HCT116 (cell line): ENCODE results near the gene LUZP2. TPM values are rescaled to one million over a fixed set of nuclear protein-coding genes. Genes with fewer than 3 reads are reported as not detected.

ENCODE experiments used
- ATAC-seq: fragments of 200-7000 bp; cut with Tn5 transposase; 2 replicates; pipeline ENCODE4 v1.9.1; 2020; ENCODE audit warnings: mild to moderate bottlenecking, moderate library complexity
- BruUV-seq: library from RNA; stranded (reverse); fragments of 400-500 nt; replicated peaks from 2 replicates; lab custom pipeline; 2021; lab: Mats Ljungman, UMichigan
- CTCF ChIA-PET: fragments of 300-600 bp; sonication (Branson Sonifier 250); formaldehyde crosslinking; loops from one replicate; lab custom pipeline; 2021; ENCODE audit warnings: antibody characterized with exemption; lab: Charles Lee
- POLR2A ChIA-PET: fragments of 300-600, 350-600 bp; sonication (Branson Sonifier 250); formaldehyde crosslinking; loops from one replicate; lab custom pipeline; 2021; ENCODE audit warnings: antibody characterized with exemption; lab: Charles Lee
- RAD21 ChIA-PET, 2 experiments: fragments of 300-600 bp; sonication (Branson Sonifier 250); formaldehyde crosslinking; loops; one replicate each; lab custom pipeline; 2023; ENCODE audit warnings: low total read pairs in 2 of 2; ENCODE audit not compliant: uncharacterized antibody in 2 of 2, unreplicated experiment in 2 of 2, low non-redundant PET in 1 of 2; lab: Charles Lee
- DNase-seq: peaks from one replicate; pipeline ENCODE4 v3.0.0-alpha.2; 2010; ENCODE audit warnings: low read depth, low spot score
- H2AFZ ChIP-seq: fragments of 200-600 bp; shearing (Covaris generic), sonication (generic); 2 replicates; pipeline ENCODE4 v1.6.1; 2017; ENCODE audit warnings: low read depth, mixed run types, mixed read lengths, antibody characterized with exemption, low read length; ENCODE audit not compliant: poor library complexity, severe bottlenecking
- H3K27ac ChIP-seq: 2 replicates; pipeline ENCODE4 v1.5.1; 2012; ENCODE audit warnings: low read depth, low read length
- H3K27me3 ChIP-seq: fragments of 200-600 bp; sonication (generic); 2 replicates; pipeline ENCODE4 v1.6.1; 2016; ENCODE audit warnings: mixed run types, low read length, mixed read lengths; ENCODE audit not compliant: insufficient read depth
- H3K36me3 ChIP-seq, 2 experiments: fragments of 200-500 bp in 1 of 2; fragments of 200-600 bp in 1 of 2; sonication (Bioruptor generic) in 1 of 2; sonication (generic) in 1 of 2; 2 replicates each; pipeline versions ENCODE4 v1.5.1 to v1.6.1; 2014 to 2016; ENCODE audit warnings: low read length in 2 of 2, inconsistent platforms in 1 of 2, mixed read lengths in 1 of 2, mixed run types in 1 of 2; ENCODE audit not compliant: insufficient read depth in 2 of 2, control insufficient read depth in 1 of 2
- H3K4me1 ChIP-seq, 2 experiments: fragments of 200-600 bp in 1 of 2; sonication (generic) in 1 of 2; 2 replicates each; pipeline versions ENCODE4 v1.5.1 to v1.6.1; 2012 to 2017; ENCODE audit warnings: low read length in 2 of 2, inconsistent platforms in 1 of 2, mild to moderate bottlenecking in 1 of 2, mixed read lengths in 1 of 2, mixed run types in 1 of 2, moderate library complexity in 1 of 2; ENCODE audit not compliant: insufficient read depth in 2 of 2, control insufficient read depth in 1 of 2
- H3K4me2 ChIP-seq: fragments of 200-600 bp; sonication (generic); 2 replicates; pipeline ENCODE4 v1.6.1; 2017; ENCODE audit warnings: mixed run types, low read length, mixed read lengths
- H3K4me3 ChIP-seq, 2 experiments: fragments of 200-600 bp in 1 of 2; sonication (generic) in 1 of 2; replicated peaks in 1 of 2; 2 replicates each; pipeline ENCODE4 v1.5.1; 2011 to 2016; ENCODE audit warnings: low read length in 2 of 2, control low read depth in 1 of 2, low read depth in 1 of 2, mild to moderate bottlenecking in 1 of 2, mixed read lengths in 1 of 2, mixed run types in 1 of 2
- H3K79me2 ChIP-seq: fragments of 200-600 bp; sonication (generic); 2 replicates; pipeline ENCODE4 v1.6.1; 2017; ENCODE audit warnings: mild to moderate bottlenecking, mixed run types, low read length, moderate library complexity, mixed read lengths; ENCODE audit not compliant: insufficient read depth
- H3K9ac ChIP-seq: fragments of 200-600 bp; sonication (generic); 2 replicates; pipeline ENCODE4 v1.6.1; 2016; ENCODE audit warnings: low read length, mixed read lengths
- H3K9me2 ChIP-seq: fragments of 200-600 bp; sonication (generic), shearing (Covaris generic); 2 replicates; pipeline ENCODE4 v1.6.1; 2017; ENCODE audit warnings: mixed run types, mild to moderate bottlenecking, moderate library complexity; ENCODE audit not compliant: insufficient read depth
- H3K9me3 ChIP-seq, 2 experiments: fragments of 200-500 bp in 1 of 2; fragments of 200-600 bp in 1 of 2; sonication (Bioruptor generic) in 1 of 2; sonication (generic) in 1 of 2; 2 replicates each; pipeline ENCODE4 v1.6.1; 2014 to 2017; ENCODE audit warnings: low read length in 2 of 2, mixed read lengths in 2 of 2, inconsistent platforms in 1 of 2, low read depth in 1 of 2, mild to moderate bottlenecking in 1 of 2, mixed run types in 1 of 2, moderate library complexity in 1 of 2; ENCODE audit not compliant: control insufficient read depth in 1 of 2, insufficient read depth in 1 of 2
- H4K20me1 ChIP-seq: fragments of 200-600 bp; sonication (generic), shearing (Covaris generic); 2 replicates; pipeline ENCODE4 v1.6.1; 2017; ENCODE audit warnings: mixed run types, mild to moderate bottlenecking, moderate library complexity; ENCODE audit not compliant: insufficient read depth
- ATF3 ChIP-seq: IDR thresholded peaks from 2 replicates; pipeline ENCODE4 v1.6.1; 2012
- CEBPB ChIP-seq: IDR thresholded peaks from 2 replicates; pipeline ENCODE4 v1.6.1; 2012; ENCODE audit warnings: low read depth
- ELF1 ChIP-seq: IDR thresholded peaks from 2 replicates; pipeline ENCODE4 v1.6.1; 2012; ENCODE audit warnings: low read depth, borderline replicate concordance
- EZH2 ChIP-seq: fragments of 200-600 bp; sonication (generic); IDR thresholded peaks from 2 replicates; pipeline ENCODE4 v1.6.1; 2017; ENCODE audit warnings: antibody characterized with exemption, mixed run types
- EZH2phosphoT487 ChIP-seq: fragments of 200-600 bp; IDR thresholded peaks from 2 replicates; pipeline ENCODE4 v1.6.1; 2018; ENCODE audit warnings: antibody characterized with exemption, borderline replicate concordance
- FOSL1 ChIP-seq: IDR thresholded peaks from 2 replicates; pipeline ENCODE4 v1.6.1; 2012; ENCODE audit warnings: low read depth
- JUND ChIP-seq: IDR thresholded peaks from 2 replicates; pipeline ENCODE4 v1.6.1; 2012
- POLR2A ChIP-seq: IDR thresholded peaks from 2 replicates; pipeline ENCODE4 v1.7.0; 2011; ENCODE audit warnings: borderline replicate concordance; ENCODE audit not compliant: insufficient read depth, insufficient read length; ENCODE audit errors: extremely low read depth
- POLR2AphosphoS5 ChIP-seq: IDR thresholded peaks from 2 replicates; pipeline ENCODE4 v1.6.1; 2011; ENCODE audit warnings: mild to moderate bottlenecking, low read depth, low read length, moderate library complexity
- REST ChIP-seq: IDR thresholded peaks from 2 replicates; pipeline ENCODE4 v1.6.1; 2012; ENCODE audit warnings: low read depth
- SIN3A ChIP-seq: IDR thresholded peaks from 2 replicates; pipeline ENCODE4 v1.6.1; 2012; ENCODE audit warnings: low read depth
- SP1 ChIP-seq: IDR thresholded peaks from 2 replicates; pipeline ENCODE4 v1.6.1; 2012; ENCODE audit warnings: low read depth
- SRF ChIP-seq: IDR thresholded peaks from 2 replicates; pipeline ENCODE4 v1.6.1; 2012; ENCODE audit warnings: low read depth
- TCF7L2 ChIP-seq: IDR thresholded peaks from 2 replicates; pipeline ENCODE4 v1.7.0; 2011; ENCODE audit warnings: borderline replicate concordance, inconsistent platforms; ENCODE audit not compliant: insufficient read depth, insufficient read length; ENCODE audit errors: extremely low read depth
- YY1 ChIP-seq: IDR thresholded peaks from 2 replicates; pipeline ENCODE4 v1.6.1; 2011; ENCODE audit warnings: low read length, low read depth, moderate library complexity, mild to moderate bottlenecking; ENCODE audit not compliant: insufficient replicate concordance; ENCODE audit errors: extremely low read depth
- ZBTB33 ChIP-seq: IDR thresholded peaks from 2 replicates; pipeline ENCODE4 v1.6.1; 2011; ENCODE audit warnings: mild to moderate bottlenecking, low read length, moderate library complexity; ENCODE audit not compliant: insufficient replicate concordance; ENCODE audit errors: extremely low read depth
- ZFX ChIP-seq: fragments of 450-650 bp; IDR thresholded peaks from 2 replicates; pipeline ENCODE4 v1.6.1; 2017
- intact Hi-C: fragments of 100-400 bp; cut with micrococcal nuclease; formaldehyde crosslinking; loops from 2 replicates; pipeline ENCODE4 v1.10.0; 2022
- total RNA-seq: library from RNA; stranded (reverse); gene quantifications from one replicate; pipeline ENCODE4 v1.2.1, GENCODE V29; 2021; ENCODE audit not compliant: unreplicated experiment

LUZP2 gene
- total RNA-seq, 1 experiment from 2014 or later, result not detected

GRCh38 chr11:24872651-24873311 is 375.9 kb downstream of the LUZP2 start:
- DNase-seq (no peak), ATAC-seq (no peak)
- POLR2A ChIA-PET, result no interaction called here
- Histone ChIP-seq H3K27me3 (no peaks in the 10 kb centered on the region), H3K4me2 (no peak overlapping the region), H3K9ac (no peak overlapping the region), H2AFZ (no peak overlapping the region), H3K9me2 (no peaks in the 10 kb centered on the region), H4K20me1 (no peaks in the 10 kb centered on the region), H3K4me3 (no peak overlapping the region), H3K4me1 (no peaks in the 10 kb centered on the region), H3K9me3 (peaks cover 5 to 11% of the 10 kb centered on the region in 2 experiments; a peak in 2 of 4 replicates), H3K36me3 (no peaks in the 10 kb centered on the region), H3K27ac (no peak overlapping the region)
- no TSS peak for BruUV-seq
- RAD21 ChIA-PET, result no interaction called here
- TF ChIP-seq SP1, result no peak
- no peak for TF ChIP-seq CEBPB
- no peak for TF ChIP-seq POLR2AphosphoS5
- TF ChIP-seq ZBTB33, result no peak
- TF ChIP-seq FOSL1, result no peak
- TF ChIP-seq SRF, result no peak
- no peak for TF ChIP-seq EZH2phosphoT487
- TF ChIP-seq ATF3, result no peak
- no peak for TF ChIP-seq ELF1
- no peak for TF ChIP-seq JUND
- no peak for TF ChIP-seq SIN3A
- TF ChIP-seq ZFX, result no peak
- TF ChIP-seq REST, result no peak
- no peak for TF ChIP-seq TCF7L2
- TF ChIP-seq EZH2, result no peak
- TF ChIP-seq YY1, result no peak
- no peak for TF ChIP-seq POLR2A
- TF ChIP-seq, all 23 proteins: peak for 0
- CTCF ChIA-PET, result no interaction called here
- no peaks in the 10 kb centered on the region for H3K79me2 ChIP-seq
- intact Hi-C loops, result no loop called here
